ENCODE data around the gene S100A10.

The S100A10 gene

DNA sequence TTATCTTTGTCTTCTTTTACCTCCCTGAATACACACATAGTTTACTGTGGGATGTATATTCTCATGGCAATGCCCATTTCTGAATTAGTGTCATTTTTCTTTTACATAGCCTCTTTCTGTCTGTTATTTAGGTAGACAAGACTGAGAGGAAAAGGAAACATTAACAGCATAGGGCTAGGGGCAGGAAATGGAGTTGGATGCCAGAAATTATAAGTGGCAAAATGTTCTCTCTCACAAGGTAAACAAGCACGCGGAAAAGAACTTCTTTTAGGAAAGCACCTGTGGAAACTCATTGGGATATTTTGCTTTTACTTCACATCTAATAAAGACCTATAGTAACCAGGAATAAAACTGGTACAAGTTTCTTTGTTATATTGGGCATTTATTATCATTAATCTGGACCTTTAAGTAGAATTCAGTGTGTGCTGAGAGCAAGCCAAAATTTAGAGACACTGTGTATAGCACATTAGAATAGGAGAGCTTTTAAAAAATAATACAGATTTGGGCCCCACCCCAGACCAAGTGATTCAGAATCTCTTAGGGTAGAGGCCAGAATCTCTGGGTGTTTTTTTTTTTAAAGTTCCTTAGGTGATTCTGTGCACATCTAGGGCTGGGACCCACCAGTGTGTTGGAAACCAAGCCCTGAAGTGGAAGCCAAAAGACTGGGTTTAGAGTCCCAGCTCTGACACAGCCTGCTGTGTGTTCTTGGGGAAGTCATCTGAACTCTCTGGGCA is 32.7 kb downstream of the S100A10 start:
- DNase-seq = no peak

DNA sequence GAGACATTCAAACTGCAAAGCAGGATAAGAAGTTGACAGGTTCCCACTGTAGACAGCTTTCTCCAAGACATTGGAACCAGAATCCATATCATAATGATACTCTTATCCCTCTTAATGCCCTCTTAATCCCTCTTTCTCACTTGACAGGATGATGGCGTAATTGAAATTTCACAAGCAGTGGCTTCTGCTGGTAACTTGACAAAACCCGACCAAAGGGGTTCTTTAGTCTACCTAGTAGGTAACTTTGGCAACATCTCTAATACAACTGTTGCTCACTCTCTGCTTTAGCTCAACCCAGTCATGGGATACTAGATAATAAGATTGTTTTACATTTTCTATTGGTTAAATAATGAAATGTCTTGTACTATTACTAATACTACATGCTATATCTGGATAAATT is 34.7 kb downstream of the S100A10 start:
- no peak for DNase-seq

DNA sequence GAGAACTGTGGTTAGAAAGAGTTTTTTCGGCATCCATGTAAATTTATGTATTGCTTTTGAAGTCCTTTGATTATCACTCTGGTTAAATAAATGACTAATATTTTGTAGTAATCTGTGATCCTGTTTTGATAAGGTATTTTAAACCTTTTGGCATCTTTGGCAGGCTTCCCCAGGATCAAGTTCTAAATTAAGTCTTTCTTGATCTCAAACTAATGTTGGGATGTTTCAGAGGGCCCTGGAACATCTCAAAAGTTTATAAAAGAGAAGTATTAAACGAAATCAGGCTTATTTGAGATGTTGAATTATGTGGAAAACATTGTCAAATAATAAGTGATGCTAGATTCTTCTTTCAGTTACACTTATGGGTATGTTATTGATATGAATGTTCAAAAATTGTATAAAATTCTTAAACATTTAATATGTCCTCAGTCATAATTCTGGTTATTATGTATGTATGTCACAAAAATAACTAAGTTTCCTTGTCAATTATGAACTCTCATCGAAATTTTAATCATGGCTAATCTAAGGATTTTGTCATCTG is 36.6 kb downstream of the S100A10 start:
- DNase-seq = no peak

GRCh38 chr1:151953409-151954094 is 40.1 kb downstream of the S100A10 start:
- DNase-seq = no peak

GRCh38 chr1:151952811-151953210 is 40.8 kb downstream of the S100A10 start:
- no peak for DNase-seq

GRCh38 chr1:151949371-151950193 is 44.1 kb downstream of the S100A10 start:
- no peak for DNase-seq

GRCh38 chr1:151948506-151948905 is 45.2 kb downstream of the S100A10 start:
- DNase-seq = no peak

- no peak for DNase-seq
These were observed 46.5 kb downstream of the S100A10 start for GRCh38 chr1:151947140-151947539.

- peak; percentile 39 for DNase-seq
These were observed 47.6 kb downstream of the S100A10 start for GRCh38 chr1:151945725-151946722.

- no peak for DNase-seq
These were observed 48.6 kb downstream of the S100A10 start for GRCh38 chr1:151944857-151945575.

DNA sequence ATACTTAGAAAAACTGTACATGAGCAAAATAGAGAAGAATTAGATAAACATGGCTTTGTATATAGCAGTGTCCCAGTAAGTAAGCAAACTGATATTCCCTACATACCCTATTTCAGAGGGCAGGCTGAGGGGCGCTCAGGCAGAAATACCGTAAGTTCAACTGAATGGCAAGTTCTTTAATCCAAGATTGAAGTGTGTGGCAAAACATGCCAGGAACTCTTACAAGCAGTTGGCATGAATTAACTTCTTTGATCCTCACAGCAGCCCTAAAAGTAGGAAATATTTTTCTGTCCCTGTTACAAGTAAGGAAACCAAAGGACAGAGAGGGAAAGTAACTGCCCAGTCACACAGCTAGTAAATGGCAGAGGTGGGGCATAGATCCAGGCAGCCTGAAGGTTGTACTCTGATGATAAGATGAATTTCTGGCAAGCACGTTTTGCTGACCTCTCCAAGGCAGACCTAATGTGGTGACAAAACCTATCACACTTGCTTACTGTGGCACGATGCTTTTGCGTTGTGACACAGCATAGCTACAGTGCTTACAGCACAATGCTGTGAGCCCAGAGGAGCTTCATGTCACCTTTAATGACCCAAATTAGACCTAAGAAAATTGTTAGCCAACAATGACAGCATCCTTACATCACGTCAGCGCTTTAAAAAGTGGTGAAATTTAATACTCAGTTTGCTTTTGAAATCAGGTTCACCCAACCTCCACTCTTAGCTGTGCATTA is 49.4 kb downstream of the S100A10 start:
- no peak for DNase-seq

DNA sequence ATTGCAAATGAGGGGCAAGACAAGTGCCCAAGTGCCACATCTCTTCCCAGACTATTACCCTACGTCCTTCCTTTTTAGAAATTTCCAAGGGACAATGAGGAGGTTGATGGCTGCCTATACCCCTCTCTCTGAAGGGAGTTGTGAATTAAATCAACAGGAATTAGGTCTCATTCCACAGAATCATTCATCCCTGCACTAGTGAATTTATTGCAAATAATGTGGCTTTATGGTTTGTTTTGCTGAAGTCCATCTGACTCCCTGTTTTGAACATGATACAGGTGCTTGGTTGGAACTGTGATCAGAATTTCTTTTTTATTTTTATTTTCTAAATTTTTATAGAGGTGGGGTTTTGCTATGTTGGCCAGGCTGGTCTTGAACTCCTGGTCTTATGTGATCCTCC is 50.1 kb downstream of the S100A10 start:
- DNase-seq = no peak

DNA sequence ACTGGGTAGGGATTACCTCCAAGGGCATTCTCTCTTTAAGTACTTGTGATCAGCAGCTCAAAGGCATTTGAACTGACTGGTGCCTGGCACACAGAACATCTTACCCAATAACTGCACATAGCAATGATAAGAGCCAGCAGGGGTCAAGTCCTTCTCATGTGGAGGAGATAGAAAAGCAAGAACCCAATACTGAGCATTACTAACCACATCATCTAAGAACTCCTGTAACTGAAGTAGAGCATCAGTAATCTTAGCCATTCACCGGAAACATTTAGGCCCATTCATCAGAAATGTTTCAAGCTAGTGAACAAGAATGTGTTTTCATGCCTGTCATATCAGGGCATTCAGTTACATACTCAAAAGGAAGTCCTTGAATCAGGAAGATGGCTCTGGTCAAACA is 50.8 kb downstream of the S100A10 start:
- DNase-seq = no peak

GRCh38 chr1:151940541-151940940 is 53.1 kb downstream of the S100A10 start:
- no peak for DNase-seq

- DNase-seq = no peak
These were observed 53.9 kb downstream of the S100A10 start for GRCh38 chr1:151939779-151940178.

GRCh38 chr1:151939141-151939540 is 54.5 kb downstream of the S100A10 start:
- DNase-seq = no peak

GRCh38 chr1:151936653-151937052 is 57.0 kb downstream of the S100A10 start:
- no peak for DNase-seq

GRCh38 chr1:151935894-151936602 is 57.6 kb downstream of the S100A10 start:
- no peak for DNase-seq

DNA sequence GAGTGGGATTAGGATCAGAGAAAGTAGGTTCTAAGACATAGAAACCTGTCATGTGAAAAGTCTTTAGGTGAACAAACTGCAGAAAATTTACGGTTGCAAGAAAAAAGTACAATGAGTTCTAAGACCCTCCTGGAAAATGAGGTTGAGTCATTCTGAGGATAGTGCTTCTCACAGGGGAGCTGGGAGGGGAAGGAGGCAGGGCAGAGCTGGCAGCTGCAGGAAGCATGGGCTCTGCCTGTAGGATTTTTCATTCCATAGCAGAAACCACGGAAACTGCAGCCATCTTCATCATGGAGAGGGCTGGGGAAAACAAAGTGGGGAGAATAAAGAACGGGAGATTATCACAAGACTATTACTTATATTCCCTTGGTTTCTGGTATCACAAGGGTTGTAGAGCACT is 58.5 kb downstream of the S100A10 start:
- no peak for DNase-seq

GRCh38 chr1:151934048-151934493 is 59.6 kb downstream of the S100A10 start:
- no peak for DNase-seq
